GM12878 (cell line): Measurements from ENCODE around the gene RPL18. TPM values are rescaled to one million over a fixed set of nuclear protein-coding genes. Genes with fewer than 3 reads are reported as not detected.

Source experiments
- ATAC-seq: fragments of 200-7000 bp; cut with Tn5 transposase; 3 replicates; pipeline ENCODE4 v1.9.1; 2020; ENCODE audit warnings: mild to moderate bottlenecking, moderate library complexity
- BruUV-seq: library from RNA; stranded (reverse); fragments of 400-500 nt; replicated peaks from 2 replicates; lab custom pipeline; 2021; lab: Mats Ljungman, UMichigan
- CTCF ChIA-PET: fragments of 300-600 bp; sonication (Branson Sonifier 250); formaldehyde crosslinking; extraction: SDS; loops from one replicate; lab custom pipeline; 2021; ENCODE audit warnings: inconsistent platforms; lab: Yijun Ruan, JAX
- POLR2A ChIA-PET: fragments of 350-600 bp; formaldehyde crosslinking; extraction: SDS; loops from one replicate; lab custom pipeline; 2021; ENCODE audit warnings: inconsistent platforms; lab: Charles Lee
- RAD21 ChIA-PET: fragments of 300-600 bp; sonication (Branson Sonifier 250); formaldehyde crosslinking; loops from one replicate; lab custom pipeline; 2023; ENCODE audit warnings: antibody characterized with exemption; ENCODE audit not compliant: unreplicated experiment; lab: Charles Lee
- SMC1A ChIA-PET: fragments of 300-600 bp; sonication (Branson Sonifier 250); formaldehyde crosslinking; loops from one replicate; lab custom pipeline; 2023; ENCODE audit not compliant: unreplicated experiment, uncharacterized antibody; lab: Charles Lee
- DNase-seq: peaks from one replicate; pipeline ENCODE4 v3.0.0-alpha.2; 2011; ENCODE audit warnings: low read depth, low spot score
- FAIRE-seq: peaks from 3 replicates; lab custom pipeline; 2011; peaks lifted over from hg19 to GRCh38; lab: Jason Lieb, UNC
- H2AFZ ChIP-seq: 2 replicates; pipeline ENCODE4 v1.6.0; 2011; ENCODE audit warnings: low read depth, low read length, control low read depth; ENCODE audit not compliant: control insufficient read depth
- H3K27ac ChIP-seq: 2 replicates; pipeline ENCODE4 v1.5.1; 2011; ENCODE audit warnings: control low read depth; ENCODE audit not compliant: control insufficient read depth, insufficient read depth
- H3K27me3 ChIP-seq, 2 experiments: replicated peaks in 1 of 2; 2 replicates each; pipeline versions ENCODE4 v1.6.0 to v1.6.1; 2011; ENCODE audit warnings: low read length in 1 of 2; ENCODE audit not compliant: control insufficient read depth in 2 of 2, insufficient read depth in 2 of 2
- H3K36me3 ChIP-seq, 2 experiments: 2 replicates each; pipeline ENCODE4 v1.5.1; 2011; ENCODE audit warnings: low read length in 1 of 2; ENCODE audit not compliant: control insufficient read depth in 2 of 2, insufficient read depth in 2 of 2
- H3K4me1 ChIP-seq: 2 replicates; pipeline ENCODE4 v1.6.1; 2011; ENCODE audit warnings: mild to moderate bottlenecking, low read length, moderate library complexity, mixed read lengths; ENCODE audit not compliant: control insufficient read depth, insufficient read depth
- H3K4me2 ChIP-seq: 2 replicates; pipeline ENCODE4 v1.6.0; 2011; ENCODE audit warnings: control low read depth; ENCODE audit not compliant: control insufficient read depth, insufficient read depth
- H3K4me3 ChIP-seq: fragments of 200-600 bp; sonication (generic); 2 replicates; pipeline ENCODE4 v1.5.1; 2016
- H3K79me2 ChIP-seq: 2 replicates; pipeline ENCODE4 v1.6.0; 2011; ENCODE audit warnings: low read length; ENCODE audit not compliant: control insufficient read depth, insufficient read depth
- H3K9ac ChIP-seq: 2 replicates; pipeline ENCODE4 v1.8.0; 2011; ENCODE audit warnings: low read length, control low read depth, mixed read lengths; ENCODE audit not compliant: control insufficient read depth, insufficient read depth
- H3K9me3 ChIP-seq: replicated peaks from 3 replicates; pipeline ENCODE4 v1.5.1; 2011; ENCODE audit warnings: mild to moderate bottlenecking, low read length; ENCODE audit not compliant: control insufficient read depth, insufficient read depth
- H4K20me1 ChIP-seq: 2 replicates; pipeline ENCODE4 v1.6.0; 2011; ENCODE audit not compliant: control insufficient read depth, insufficient read depth
- ATF7 ChIP-seq: fragments of 450-650 bp; IDR thresholded peaks from 2 replicates; pipeline ENCODE4 v1.6.1; 2016; ENCODE audit warnings: low read depth, mild to moderate bottlenecking
- MYC ChIP-seq: IDR thresholded peaks from 2 replicates; pipeline ENCODE4 v1.6.1; 2011; ENCODE audit warnings: mild to moderate bottlenecking, low read length, moderate library complexity, inconsistent platforms; ENCODE audit not compliant: insufficient read depth, insufficient replicate concordance, insufficient read length, severe bottlenecking
- NRF1 ChIP-seq: conservative IDR thresholded peaks from 2 replicates; pipeline ENCODE4 v1.6.1; 2011; ENCODE audit warnings: mild to moderate bottlenecking, low read depth, low read length, improper control_type of control experiment
- PRDM15 ChIP-seq: fragments of 450-650 bp; formaldehyde crosslinking; IDR thresholded peaks from 2 replicates; pipeline ENCODE4 v1.4.0; 2020; ENCODE audit warnings: mild to moderate bottlenecking, moderate library complexity
- RELA ChIP-seq: fragments of 450-650 bp; IDR thresholded peaks from 2 replicates; pipeline ENCODE4 v1.8.0; 2014; ENCODE audit warnings: borderline replicate concordance; ENCODE audit not compliant: partially characterized antibody
- RELB ChIP-seq: fragments of 450-650 bp; IDR thresholded peaks from 2 replicates; pipeline ENCODE4 v1.6.1; 2017; ENCODE audit warnings: low read depth, mild to moderate bottlenecking, moderate library complexity
- SIX5 ChIP-seq: IDR thresholded peaks from 2 replicates; pipeline ENCODE4 v1.6.1; 2011; ENCODE audit warnings: mild to moderate bottlenecking, low read depth, low read length, moderate library complexity; ENCODE audit not compliant: severe bottlenecking
- SP1 ChIP-seq: IDR thresholded peaks from one replicate; pipeline ENCODE4 v1.6.1; 2011; ENCODE audit warnings: low read depth, low read length
- ZZZ3 ChIP-seq: IDR thresholded peaks from 2 replicates; pipeline ENCODE4 v1.6.1; 2011; ENCODE audit warnings: low read depth; ENCODE audit not compliant: control insufficient read depth, insufficient read length
- WGBS: methylation state at CpG from one replicate; pipeline ENCODE4 v1.1.6; 2016; ENCODE audit warnings: low lambda C conversion rate; ENCODE audit not compliant: insufficient replicate concordance, insufficient coverage; ENCODE audit errors: missing lambda C conversion rate; 5-methylcytosine and 5-hydroxymethylcytosine counted together
- in situ Hi-C: fragments of 300-500 bp; cut with MboI; formaldehyde crosslinking; loops from 9 replicates; pipeline ENCODE4 v1.14.3; 2018; ENCODE audit warnings: mixed read lengths
- intact Hi-C: fragments of 100-400 bp; cut with micrococcal nuclease; formaldehyde crosslinking; loops from one replicate; pipeline ENCODE4 v1.14.2; 2022; ENCODE audit not compliant: unreplicated experiment
- polyA plus RNA-seq, 11 experiments: library from polyadenylated mRNA; depleted of rRNA in 4 of 11; unstranded in 6 of 11; stranded (reverse) in 5 of 11; fragments of >200 nt; fragmentation: Nextera tagmentation in 4 of 11; fragmentation: Illumina TruSeq in 1 of 11; extraction: Ambion mirVana in 4 of 11; extraction: Trizol in 1 of 11; gene quantifications; 1 replicate in 1 of 11; 2 replicates in 10 of 11; pipeline versions ENCODE4 v1.2.1 to v1.2.3, GENCODE V29; 2011 to 2016; ENCODE audit warnings: inconsistent platforms in 2 of 11, missing spikeins in 2 of 11, low read depth in 1 of 11
- total RNA-seq, 4 experiments: library from RNA; depleted of rRNA in 3 of 4; stranded (reverse); fragments of >200 nt in 3 of 4; fragmentation: Illumina TruSeq in 1 of 4; extraction: Trizol in 1 of 4; gene quantifications; 2 replicates each; pipeline versions ENCODE4 v1.2.1 to v1.2.3, GENCODE V29; 2013 to 2021

The RPL18 gene
- total and polyA plus RNA-seq, 10 of the 15 experiments (the other 5 are each of a cell fraction or from before 2014, with no cell fraction given): 393 to 4,267 (median 2,019) TPM

DNA sequence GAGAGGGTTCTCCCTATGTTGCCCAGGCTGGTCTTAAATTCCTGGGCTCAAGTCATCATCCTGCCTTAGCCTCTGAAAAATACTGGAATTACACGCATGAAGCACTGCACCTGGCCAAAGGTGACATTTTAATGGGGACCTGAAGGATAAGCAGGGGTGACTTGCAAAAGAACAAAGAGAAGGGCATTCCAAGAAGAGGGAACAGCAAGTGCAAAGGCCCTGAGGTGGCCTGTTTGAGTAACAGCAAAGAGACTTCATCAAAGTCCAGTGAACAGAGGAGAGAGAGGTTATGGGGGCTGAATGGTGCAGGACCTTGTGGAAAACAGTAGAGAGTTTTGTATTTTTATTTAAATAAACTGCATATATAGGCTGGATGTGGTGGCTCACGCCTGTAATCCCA is 22.9 kb upstream of the RPL18 start:
- TF ChIP-seq ZZZ3 (no peak), RELB (no peak), SIX5 (no peak), SP1 (no peak), ATF7 (no peak), NRF1 (no peak), RELA (no peak), MYC (no peak), PRDM15 (CRISPR knock-in tag) (no peak)
- Histone ChIP-seq H4K20me1 (no peaks in the 10 kb centered on the region), H3K4me3 (no peak overlapping the region), H3K4me2 (no peak overlapping the region), H3K79me2 (no peaks in the 10 kb centered on the region), H3K27me3 (no peaks in the 10 kb centered on the region), H2AFZ (no peak overlapping the region), H3K27ac (no peak overlapping the region), H3K36me3 (no peaks in the 10 kb centered on the region), H3K9ac (no peak overlapping the region), H3K4me1 (peaks cover 19% of the 10 kb centered on the region), H3K9me3 (no peaks in the 10 kb centered on the region)
- ATAC-seq (no peak), FAIRE-seq (no peak), DNase-seq (no peak)
- ChIA-PET CTCF (interaction anchor here (0.6 kb wide), 1 partner anchor 358 kb away, joined by 3 read pairs; no protein-coding TSS in a partner anchor), SMC1A (interaction anchor here (0.9 kb wide), 1 partner anchor 140 kb away, joined by 4 read pairs; no protein-coding TSS in a partner anchor), POLR2A (interaction anchor here (0.6 kb wide), 1 partner anchor 54 kb away, joined by 5 read pairs; no protein-coding TSS in a partner anchor), RAD21 (no interaction called here)
- BruUV-seq: no TSS peak
- intact Hi-C loops (no loop called here), in situ Hi-C loops (loop anchor here (25.0 kb wide), 1 partner anchor 1245 kb away; the partner anchor contains the start of genes AKT1S1, IL4I1 and TBC1D17)
- 52% methylated on average over 2 of the region's 2 CpGs for WGBS
